WTC11 (cell line): ENCODE measurements around the gene ADGRE2. TPM values are rescaled to one million over a fixed set of nuclear protein-coding genes. Genes with fewer than 3 reads are reported as not detected.

Source experiments
- ATAC-seq: fragments of 200-7000 bp; cut with Tn5 transposase; 2 replicates; pipeline ENCODE4 v1.10.0; 2021; ENCODE audit warnings: mild to moderate bottlenecking, moderate library complexity
- CTCF ChIA-PET: fragments of 300-600 bp; sonication (Branson Sonifier 250); formaldehyde crosslinking; loops from one replicate; lab custom pipeline; 2021; ENCODE audit warnings: antibody characterized with exemption; lab: Charles Lee
- POLR2A ChIA-PET: fragments of 350-600 bp; sonication (Branson Sonifier 250); formaldehyde crosslinking; loops from one replicate; lab custom pipeline; 2021; ENCODE audit warnings: antibody characterized with exemption; lab: Charles Lee
- DNase-seq: peaks from one replicate; pipeline ENCODE4 v3.0.0; 2021; ENCODE audit warnings: low spot score
- H3K27ac Mint-ChIP-seq: 2 replicates; pipeline ENCODE4 v1.8.0; 2021; ENCODE audit warnings: mixed read lengths
- H3K27me3 Mint-ChIP-seq: 2 replicates; pipeline ENCODE4 v1.8.0; 2021; ENCODE audit warnings: low read depth, mild to moderate bottlenecking, moderate library complexity, mixed read lengths
- H3K36me3 Mint-ChIP-seq: 2 replicates; pipeline ENCODE4 v1.8.0; 2021; ENCODE audit warnings: mixed read lengths
- H3K4me1 Mint-ChIP-seq: 2 replicates; pipeline ENCODE4 v1.8.0; 2022; ENCODE audit warnings: mixed read lengths
- H3K4me3 Mint-ChIP-seq: 2 replicates; pipeline ENCODE4 v1.8.0; 2021; ENCODE audit warnings: mild to moderate bottlenecking, moderate library complexity, mixed read lengths
- H3K9me3 Mint-ChIP-seq: 2 replicates; pipeline ENCODE4 v1.8.0; 2021; ENCODE audit warnings: mixed read lengths
- AR ChIP-seq: fragments of 250-450 bp; sonication (Bioruptor Pico); IDR thresholded peaks from 2 replicates; pipeline ENCODE4 v1.9.0; 2021; ENCODE audit warnings: mild to moderate bottlenecking
- CBFB ChIP-seq: sonication (generic); formaldehyde crosslinking; IDR thresholded peaks from 2 replicates; pipeline ENCODE4 v1.8.1; 2022; ENCODE audit warnings: mild to moderate bottlenecking, low read depth, missing genetic modification reagents
- GTF2I ChIP-seq: fragments of 250-450 bp; sonication (Bioruptor Pico); conservative IDR thresholded peaks from 2 replicates; pipeline ENCODE4 v1.4.0; 2021; ENCODE audit warnings: mild to moderate bottlenecking
- KAT7 ChIP-seq: sonication (generic); formaldehyde crosslinking; IDR thresholded peaks from 2 replicates; pipeline ENCODE4 v1.8.1; 2023; ENCODE audit warnings: missing genetic modification reagents, mild to moderate bottlenecking, borderline replicate concordance
- MLX ChIP-seq: sonication (generic); formaldehyde crosslinking; IDR thresholded peaks from 2 replicates; pipeline ENCODE4 v1.8.1; 2023; ENCODE audit warnings: mild to moderate bottlenecking, missing genetic modification reagents, moderate library complexity
- NFE2L1 ChIP-seq: sonication (generic); formaldehyde crosslinking; IDR thresholded peaks from 2 replicates; pipeline ENCODE4 v1.8.1; 2023; ENCODE audit warnings: missing genetic modification reagents
- PRDM15 ChIP-seq: sonication (generic); formaldehyde crosslinking; IDR thresholded peaks from 2 replicates; pipeline ENCODE4 v1.8.0; 2022; ENCODE audit warnings: missing genetic modification reagents
- TEAD1 ChIP-seq: sonication (generic); formaldehyde crosslinking; IDR thresholded peaks from 2 replicates; pipeline ENCODE4 v1.8.0; 2022; ENCODE audit warnings: mild to moderate bottlenecking, missing genetic modification reagents
- ZBTB21 ChIP-seq: sonication (generic); formaldehyde crosslinking; IDR thresholded peaks from 2 replicates; pipeline ENCODE4 v1.8.1; 2023; ENCODE audit warnings: mild to moderate bottlenecking, missing genetic modification reagents, borderline replicate concordance
- ZNF671 ChIP-seq: fragments of 250-450 bp; sonication (Bioruptor Pico); IDR thresholded peaks from 2 replicates; pipeline ENCODE4 v1.8.0; 2021; ENCODE audit warnings: mild to moderate bottlenecking
- ZSCAN18 ChIP-seq: fragments of 250-450 bp; sonication (Bioruptor Pico); IDR thresholded peaks from 2 replicates; pipeline ENCODE4 v2.1.2; 2022; ENCODE audit warnings: mild to moderate bottlenecking, moderate library complexity
- total RNA-seq: library from RNA; stranded (reverse); gene quantifications from 3 replicates; pipeline ENCODE4 v1.2.3, GENCODE V29; 2021
- TF ChIP-seq, protein P1 (sequence below): sonication (generic); formaldehyde crosslinking; conservative IDR thresholded peaks from 2 replicates; pipeline ENCODE4 v1.8.1; 2023; ENCODE audit warnings: mild to moderate bottlenecking, low read depth, missing genetic modification reagents, moderate library complexity
- TF ChIP-seq, protein P2 (sequence below): sonication (generic); formaldehyde crosslinking; IDR thresholded peaks from 2 replicates; pipeline ENCODE4 v1.8.1; 2022; ENCODE audit warnings: low read depth, missing genetic modification reagents, borderline replicate concordance
- TF ChIP-seq, protein P3 (sequence below): sonication (generic); formaldehyde crosslinking; IDR thresholded peaks from 2 replicates; pipeline ENCODE4 v1.8.0; 2023; ENCODE audit warnings: missing genetic modification reagents
- TF ChIP-seq, protein P4 (sequence below): fragments of 250-450 bp; sonication (Bioruptor Pico); IDR thresholded peaks from 2 replicates; pipeline ENCODE4 v1.9.0; 2021; ENCODE audit warnings: mild to moderate bottlenecking, borderline replicate concordance

ADGRE2 gene
- total RNA-seq, 1 experiment from 2014 or later: 4.0 TPM

GRCh38 chr19:14763497-14764145 is 14.7 kb downstream of the ADGRE2 start:
- H3K36me3 Mint-ChIP-seq: peaks cover 28% of the 10 kb centered on the region
- DNase-seq: no peak
- peaks cover 6% of the 10 kb centered on the region for H3K9me3 Mint-ChIP-seq
- no peak overlapping the region for H3K4me3 Mint-ChIP-seq
- ATAC-seq: no peak
- ChIA-PET POLR2A (no interaction called here), CTCF (no interaction called here)
- no peak for TF ChIP-seq TEAD1 (CRISPR knock-in tag)
- H3K27ac Mint-ChIP-seq: no peak overlapping the region
- peaks cover 3% of the 10 kb centered on the region for H3K27me3 Mint-ChIP-seq
- peaks cover 13% of the 10 kb centered on the region for H3K4me1 Mint-ChIP-seq

DNA sequence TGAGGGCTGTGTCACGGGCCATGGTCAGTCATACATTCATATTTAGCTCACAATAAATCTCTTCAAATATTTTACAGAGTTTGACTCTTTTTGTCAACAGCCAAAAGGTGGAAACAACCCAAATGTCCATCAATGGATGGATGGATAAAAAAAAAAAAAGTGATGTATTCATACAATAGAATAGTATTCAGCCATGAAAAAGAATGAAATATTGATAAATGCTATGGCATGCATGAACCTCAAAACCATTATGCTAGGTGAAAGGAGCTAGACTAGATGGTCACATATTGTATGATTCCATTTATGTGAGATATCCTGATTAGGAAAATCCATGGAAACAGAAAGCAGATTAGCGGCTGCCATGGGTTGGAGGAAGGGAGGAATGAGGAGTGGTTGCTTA is 16.2 kb downstream of the ADGRE2 start:
- H3K27me3 Mint-ChIP-seq: peaks cover 3% of the 10 kb centered on the region
- peaks cover 20% of the 10 kb centered on the region for H3K36me3 Mint-ChIP-seq
- H3K4me3 Mint-ChIP-seq: no peak overlapping the region
- ChIA-PET CTCF (interaction anchor here (0.6 to 1.5 kb wide), 3 partner anchors 13 to 282 kb away, joined by 3 to 4 read pairs (median 3); no protein-coding TSS in a partner anchor), POLR2A (no interaction called here)
- DNase-seq (no peak), ATAC-seq (no peak)
- peaks cover 20% of the 10 kb centered on the region for H3K4me1 Mint-ChIP-seq
- peaks cover 6% of the 10 kb centered on the region for H3K9me3 Mint-ChIP-seq
- no peak overlapping the region for H3K27ac Mint-ChIP-seq
- TF ChIP-seq, protein P1, sequence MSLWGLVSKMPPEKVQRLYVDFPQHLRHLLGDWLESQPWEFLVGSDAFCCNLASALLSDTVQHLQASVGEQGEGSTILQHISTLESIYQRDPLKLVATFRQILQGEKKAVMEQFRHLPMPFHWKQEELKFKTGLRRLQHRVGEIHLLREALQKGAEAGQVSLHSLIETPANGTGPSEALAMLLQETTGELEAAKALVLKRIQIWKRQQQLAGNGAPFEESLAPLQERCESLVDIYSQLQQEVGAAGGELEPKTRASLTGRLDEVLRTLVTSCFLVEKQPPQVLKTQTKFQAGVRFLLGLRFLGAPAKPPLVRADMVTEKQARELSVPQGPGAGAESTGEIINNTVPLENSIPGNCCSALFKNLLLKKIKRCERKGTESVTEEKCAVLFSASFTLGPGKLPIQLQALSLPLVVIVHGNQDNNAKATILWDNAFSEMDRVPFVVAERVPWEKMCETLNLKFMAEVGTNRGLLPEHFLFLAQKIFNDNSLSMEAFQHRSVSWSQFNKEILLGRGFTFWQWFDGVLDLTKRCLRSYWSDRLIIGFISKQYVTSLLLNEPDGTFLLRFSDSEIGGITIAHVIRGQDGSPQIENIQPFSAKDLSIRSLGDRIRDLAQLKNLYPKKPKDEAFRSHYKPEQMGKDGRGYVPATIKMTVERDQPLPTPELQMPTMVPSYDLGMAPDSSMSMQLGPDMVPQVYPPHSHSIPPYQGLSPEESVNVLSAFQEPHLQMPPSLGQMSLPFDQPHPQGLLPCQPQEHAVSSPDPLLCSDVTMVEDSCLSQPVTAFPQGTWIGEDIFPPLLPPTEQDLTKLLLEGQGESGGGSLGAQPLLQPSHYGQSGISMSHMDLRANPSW: no peak
- TF ChIP-seq, protein P2, sequence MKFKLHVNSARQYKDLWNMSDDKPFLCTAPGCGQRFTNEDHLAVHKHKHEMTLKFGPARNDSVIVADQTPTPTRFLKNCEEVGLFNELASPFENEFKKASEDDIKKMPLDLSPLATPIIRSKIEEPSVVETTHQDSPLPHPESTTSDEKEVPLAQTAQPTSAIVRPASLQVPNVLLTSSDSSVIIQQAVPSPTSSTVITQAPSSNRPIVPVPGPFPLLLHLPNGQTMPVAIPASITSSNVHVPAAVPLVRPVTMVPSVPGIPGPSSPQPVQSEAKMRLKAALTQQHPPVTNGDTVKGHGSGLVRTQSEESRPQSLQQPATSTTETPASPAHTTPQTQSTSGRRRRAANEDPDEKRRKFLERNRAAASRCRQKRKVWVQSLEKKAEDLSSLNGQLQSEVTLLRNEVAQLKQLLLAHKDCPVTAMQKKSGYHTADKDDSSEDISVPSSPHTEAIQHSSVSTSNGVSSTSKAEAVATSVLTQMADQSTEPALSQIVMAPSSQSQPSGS: no peak
- TF ChIP-seq, protein P3, sequence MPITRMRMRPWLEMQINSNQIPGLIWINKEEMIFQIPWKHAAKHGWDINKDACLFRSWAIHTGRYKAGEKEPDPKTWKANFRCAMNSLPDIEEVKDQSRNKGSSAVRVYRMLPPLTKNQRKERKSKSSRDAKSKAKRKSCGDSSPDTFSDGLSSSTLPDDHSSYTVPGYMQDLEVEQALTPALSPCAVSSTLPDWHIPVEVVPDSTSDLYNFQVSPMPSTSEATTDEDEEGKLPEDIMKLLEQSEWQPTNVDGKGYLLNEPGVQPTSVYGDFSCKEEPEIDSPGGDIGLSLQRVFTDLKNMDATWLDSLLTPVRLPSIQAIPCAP (CRISPR knock-in tag): no peak
- TF ChIP-seq CBFB (CRISPR knock-in tag): no peak
- TF ChIP-seq PRDM15 (CRISPR knock-in tag): no peak
- no peak for TF ChIP-seq AR (CRISPR knock-in tag)
- no peak for TF ChIP-seq KAT7
- TF ChIP-seq ZSCAN18 (CRISPR knock-in tag): no peak
- TF ChIP-seq GTF2I: no peak
- TF ChIP-seq ZNF671: no peak
- TF ChIP-seq MLX (CRISPR knock-in tag): no peak
- TF ChIP-seq ZBTB21 (CRISPR knock-in tag): no peak
- TF ChIP-seq, protein P4, sequence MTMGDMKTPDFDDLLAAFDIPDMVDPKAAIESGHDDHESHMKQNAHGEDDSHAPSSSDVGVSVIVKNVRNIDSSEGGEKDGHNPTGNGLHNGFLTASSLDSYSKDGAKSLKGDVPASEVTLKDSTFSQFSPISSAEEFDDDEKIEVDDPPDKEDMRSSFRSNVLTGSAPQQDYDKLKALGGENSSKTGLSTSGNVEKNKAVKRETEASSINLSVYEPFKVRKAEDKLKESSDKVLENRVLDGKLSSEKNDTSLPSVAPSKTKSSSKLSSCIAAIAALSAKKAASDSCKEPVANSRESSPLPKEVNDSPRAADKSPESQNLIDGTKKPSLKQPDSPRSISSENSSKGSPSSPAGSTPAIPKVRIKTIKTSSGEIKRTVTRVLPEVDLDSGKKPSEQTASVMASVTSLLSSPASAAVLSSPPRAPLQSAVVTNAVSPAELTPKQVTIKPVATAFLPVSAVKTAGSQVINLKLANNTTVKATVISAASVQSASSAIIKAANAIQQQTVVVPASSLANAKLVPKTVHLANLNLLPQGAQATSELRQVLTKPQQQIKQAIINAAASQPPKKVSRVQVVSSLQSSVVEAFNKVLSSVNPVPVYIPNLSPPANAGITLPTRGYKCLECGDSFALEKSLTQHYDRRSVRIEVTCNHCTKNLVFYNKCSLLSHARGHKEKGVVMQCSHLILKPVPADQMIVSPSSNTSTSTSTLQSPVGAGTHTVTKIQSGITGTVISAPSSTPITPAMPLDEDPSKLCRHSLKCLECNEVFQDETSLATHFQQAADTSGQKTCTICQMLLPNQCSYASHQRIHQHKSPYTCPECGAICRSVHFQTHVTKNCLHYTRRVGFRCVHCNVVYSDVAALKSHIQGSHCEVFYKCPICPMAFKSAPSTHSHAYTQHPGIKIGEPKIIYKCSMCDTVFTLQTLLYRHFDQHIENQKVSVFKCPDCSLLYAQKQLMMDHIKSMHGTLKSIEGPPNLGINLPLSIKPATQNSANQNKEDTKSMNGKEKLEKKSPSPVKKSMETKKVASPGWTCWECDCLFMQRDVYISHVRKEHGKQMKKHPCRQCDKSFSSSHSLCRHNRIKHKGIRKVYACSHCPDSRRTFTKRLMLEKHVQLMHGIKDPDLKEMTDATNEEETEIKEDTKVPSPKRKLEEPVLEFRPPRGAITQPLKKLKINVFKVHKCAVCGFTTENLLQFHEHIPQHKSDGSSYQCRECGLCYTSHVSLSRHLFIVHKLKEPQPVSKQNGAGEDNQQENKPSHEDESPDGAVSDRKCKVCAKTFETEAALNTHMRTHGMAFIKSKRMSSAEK: no peak
- TF ChIP-seq NFE2L1: no peak
